Esophagus muscularis mucosa (tissue), 3 donors: ENCODE data around the gene PIP4K2B.

Experiments
- CTCF ChIP-seq, 3 experiments: fragments of 200-600 bp in 2 of 3; fragments of 450-650 bp in 1 of 3; sonication (generic) in 2 of 3; IDR thresholded peaks; one replicate each; pipeline ENCODE4 v1.5.1; 2017 to 2019; ENCODE audit warnings: antibody characterized with exemption in 3 of 3, mild to moderate bottlenecking in 2 of 3, moderate library complexity in 1 of 3
- POLR2A ChIP-seq: fragments of 450-650 bp; IDR thresholded peaks from one replicate; pipeline ENCODE4 v1.6.1; 2017; ENCODE audit warnings: antibody characterized with exemption, moderate library complexity, mild to moderate bottlenecking, low read depth

- TF ChIP-seq POLR2A (no peak), CTCF (IDR thresholded peaks at IDR 0.05) (no peak)
Measured at GRCh38 chr17:38752308-38753070, 46.9 kb downstream of the PIP4K2B start, which contains the start of gene PSMB3.
